HG02678 (cell line): ENCODE results near the gene LAPTM5.

Experiments used
- ATAC-seq: cut with Tn5 transposase; IDR thresholded peaks from one replicate; pipeline ENCODE4 v1.9.1; 2021; ENCODE audit warnings: mild to moderate bottlenecking, moderate library complexity; ENCODE audit not compliant: unreplicated experiment

LAPTM5 gene

GRCh38 chr1:30685796-30686165 is 71.8 kb downstream of the LAPTM5 start:
- ATAC-seq, result no peak

- ATAC-seq, result no peak
Observed at GRCh38 chr1:30684881-30685795, 72.4 kb downstream of the LAPTM5 start.

- ATAC-seq, result no peak
Observed at GRCh38 chr1:30684259-30684658, 73.3 kb downstream of the LAPTM5 start.

- ATAC-seq, result no peak
Observed at GRCh38 chr1:30683699-30684098, 73.9 kb downstream of the LAPTM5 start.
